Right lobe of liver (tissue), 6 donors: Measurements from ENCODE around the gene TTLL12. TPM values are rescaled to one million over a fixed set of nuclear protein-coding genes. Genes with fewer than 3 reads are reported as not detected.

ENCODE experiments used
- ATAC-seq, 4 donors: fragments of 200-7000 bp; cut with Tn5 transposase; one replicate each; pipeline ENCODE4 v1.9.1; 2020; ENCODE audit warnings: mild to moderate bottlenecking in 4 of 4, moderate library complexity in 4 of 4
- DNase-seq, 3 donors: peaks; one replicate each; pipeline ENCODE4 v3.0.0-alpha.2; 2020
- H3K27ac ChIP-seq, 3 donors: fragments of 200-600 bp; one replicate each; pipeline ENCODE4 v1.8.0; 2022
- H3K27me3 ChIP-seq, 2 donors: fragments of 200-600 bp; one replicate each; pipeline ENCODE4 v1.8.0; 2022
- H3K36me3 ChIP-seq, 4 donors: fragments of 200-600 bp; sonication (generic) in 1 of 4; one replicate each; pipeline versions ENCODE4 v1.5.1 to v1.8.0; 2017 to 2022; ENCODE audit warnings: control low read depth in 1 of 4
- H3K4me1 ChIP-seq, 4 donors: fragments of 200-600 bp; sonication (generic) in 1 of 4; one replicate each; pipeline versions ENCODE4 v1.5.1 to v1.8.0; 2017 to 2022; ENCODE audit warnings: control low read depth in 1 of 4
- H3K4me3 ChIP-seq, 3 donors: fragments of 200-600 bp; one replicate each; pipeline ENCODE4 v1.8.0; 2022
- H3K9me3 ChIP-seq, 4 donors: fragments of 200-600 bp; sonication (generic) in 1 of 4; one replicate each; pipeline versions ENCODE4 v1.5.1 to v1.8.0; 2017 to 2022; ENCODE audit warnings: control low read depth in 1 of 4
- CTCF ChIP-seq, 4 donors: fragments of 200-600 bp in 3 of 4; fragments of 450-650 bp in 1 of 4; IDR thresholded peaks; one replicate each; pipeline versions ENCODE4 v1.5.1 to v1.8.0; 2016 to 2022; ENCODE audit warnings: antibody characterized with exemption in 4 of 4, mild to moderate bottlenecking in 2 of 4
- POLR2A ChIP-seq: fragments of 450-650 bp; IDR thresholded peaks from one replicate; pipeline ENCODE4 v1.6.1; 2017; ENCODE audit warnings: antibody characterized with exemption, mild to moderate bottlenecking
- WGBS: methylation state at CpG from one replicate; pipeline ENCODE4 v1.1.6; 2018; ENCODE audit warnings: low coverage, low lambda C conversion rate; ENCODE audit not compliant: insufficient coverage; ENCODE audit errors: missing lambda C conversion rate; 5-methylcytosine and 5-hydroxymethylcytosine counted together
- intact Hi-C, 2 donors: fragments of 100-400 bp; cut with DNase I; formaldehyde crosslinking; loops; one replicate each; pipeline versions ENCODE4 v1.11.2 to v1.14.1; 2022
- total RNA-seq, 6 experiments: library from RNA; depleted of rRNA in 2 of 6; stranded (reverse); fragments of >200 nt in 2 of 6; fragmentation: NEBNext Ultra II Directional in 3 of 6; extraction: Animal tissue kit (Norgen Biotek cat#: 25700) in 3 of 6; gene quantifications; one replicate each; pipeline versions ENCODE4 v1.1.0 to v1.2.4, GENCODE V29; 2016 to 2023
- donor health status: DM: no; HTN: yes; CAD: no.
- donor health status: DM: no; HTN: no; CAD: no.
- donor health status: DM: no; HTN: no; CAD: no.
- donor health status: DM: no; HTN: yes; CAD: no.
- donor health status: DM: no; HTN: yes; CAD: no.

The TTLL12 gene
- total RNA-seq, 6 experiments from 2014 or later, result 18.6 to 43.5 (median 24.4) TPM

DNA sequence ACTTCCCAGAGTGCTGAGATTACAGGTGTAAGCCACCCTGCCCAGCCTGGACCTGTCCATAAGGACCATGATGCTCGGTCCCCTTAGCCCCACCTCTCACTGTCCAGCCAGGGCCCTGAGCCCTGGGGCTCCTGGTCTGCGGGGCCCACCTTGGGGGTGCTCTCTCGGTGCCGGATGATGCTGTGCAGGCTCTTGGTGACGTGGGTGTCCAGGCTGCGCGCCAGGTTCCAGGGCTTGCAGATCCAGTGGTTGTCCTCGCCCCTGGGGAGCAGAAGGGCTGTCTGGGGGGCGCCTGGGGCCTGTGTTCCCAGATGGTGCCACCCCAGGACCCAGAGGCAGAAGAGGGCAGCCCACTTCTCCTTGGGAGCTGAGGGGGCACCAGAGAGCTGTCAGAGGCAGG, 13.4 kb downstream of the TTLL12 start:
- no peak for ATAC-seq
- Histone ChIP-seq H3K4me1 (no peaks in the 10 kb centered on the region), H3K9me3 (no peaks in the 10 kb centered on the region), H3K27me3 (no peaks in the 10 kb centered on the region), H3K4me3 (no peak overlapping the region), H3K27ac (no peak overlapping the region), H3K36me3 (peaks cover 0 to 54% (median 9%) of the 10 kb centered on the region in 4 donors)
- TF ChIP-seq POLR2A, result no peak
- no peak for TF ChIP-seq CTCF (IDR thresholded peaks at IDR 0.05)
- no peak for DNase-seq
- intact Hi-C loops, result no loop called here
- WGBS, result 100% methylated on average over 4 of the region's 9 CpGs

DNA sequence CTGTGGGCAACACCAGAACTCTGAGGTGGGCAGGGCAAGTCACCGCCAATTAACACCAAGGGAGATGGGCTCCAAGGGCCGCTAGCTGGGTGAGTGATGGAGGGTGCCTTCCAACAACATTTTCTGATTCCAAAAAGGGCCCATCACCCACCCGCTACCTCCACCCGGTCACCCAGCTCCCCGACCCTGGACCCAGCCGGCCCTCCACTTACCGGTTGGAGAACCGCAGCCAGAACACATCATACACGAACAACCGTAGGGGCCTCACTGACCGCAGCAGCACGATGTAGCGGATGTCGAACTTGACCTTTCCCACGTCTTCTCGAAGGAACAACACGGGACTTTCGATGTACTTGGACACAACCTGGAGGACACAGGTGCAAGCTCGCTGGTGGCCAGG, 14.7 kb downstream of the TTLL12 start:
- DNase-seq, result no peak
- ATAC-seq, result no peak
- Histone ChIP-seq H3K4me1 (no peaks in the 10 kb centered on the region), H3K36me3 (peaks cover 0 to 50% (median 8%) of the 10 kb centered on the region in 4 donors), H3K9me3 (no peaks in the 10 kb centered on the region), H3K4me3 (no peak overlapping the region), H3K27ac (no peak overlapping the region), H3K27me3 (no peaks in the 10 kb centered on the region)
- intact Hi-C loops, result no loop called here
- 100% methylated on average over 5 of the region's 19 CpGs for WGBS
- TF ChIP-seq POLR2A (no peak), CTCF (IDR thresholded peaks at IDR 0.05) (no peak)

DNA sequence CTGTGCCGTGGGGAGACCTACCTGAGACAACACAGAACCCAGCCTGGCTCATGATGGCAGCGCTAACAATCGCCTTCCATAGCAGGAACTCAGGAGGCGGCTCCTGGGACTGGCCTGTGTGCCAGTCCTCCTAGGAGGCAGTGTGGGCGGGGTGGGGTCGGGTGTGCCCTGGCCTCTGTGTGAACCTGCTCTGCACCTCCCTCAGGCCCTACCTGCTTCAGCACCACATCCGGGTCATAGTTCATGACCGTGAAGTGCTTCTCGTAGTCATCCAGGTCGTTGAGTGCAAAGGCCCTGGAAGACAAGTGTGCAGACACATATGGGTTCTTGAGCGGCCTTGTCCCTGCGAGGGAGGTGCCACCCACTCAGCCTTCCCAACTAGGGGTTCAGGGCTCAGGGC, 15.3 kb downstream of the TTLL12 start:
- intact Hi-C loops, result no loop called here
- no peaks in the 10 kb centered on the region for H3K9me3 ChIP-seq
- no peak for ATAC-seq
- H3K27ac ChIP-seq, result no peak overlapping the region
- no peak for DNase-seq
- H3K4me3 ChIP-seq, result no peak overlapping the region
- TF ChIP-seq POLR2A (no peak), CTCF (IDR thresholded peaks at IDR 0.05) (no peak)
- no peaks in the 10 kb centered on the region for H3K4me1 ChIP-seq
- WGBS, result no CpG with 5 or more reads among the region's 12 CpGs
- H3K36me3 ChIP-seq, result peaks cover 0 to 50% (median 8%) of the 10 kb centered on the region in 4 donors
- H3K27me3 ChIP-seq, result no peaks in the 10 kb centered on the region

DNA sequence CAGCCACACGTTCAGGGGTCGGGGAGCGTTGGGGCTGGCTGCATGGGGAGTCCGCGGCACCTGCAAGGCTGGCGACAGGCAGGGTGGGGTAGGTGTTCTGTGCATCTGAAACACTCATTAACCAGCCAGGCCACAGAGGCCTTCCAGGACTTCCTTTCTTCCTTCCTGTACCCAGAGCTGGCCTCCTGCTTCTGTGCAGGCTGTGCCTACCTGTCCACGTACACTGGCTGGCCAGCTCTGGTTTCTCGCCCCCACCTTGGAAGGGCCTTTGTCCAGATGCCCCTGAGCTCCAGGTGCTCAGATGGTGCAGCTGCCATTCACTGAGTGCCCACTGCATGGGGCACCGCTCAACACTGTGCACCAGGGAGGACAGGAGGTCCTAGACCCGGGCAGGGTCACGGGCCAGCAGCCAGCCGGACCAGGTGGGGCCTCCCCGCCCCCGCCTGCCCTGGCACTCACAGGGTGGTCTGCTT, 15.9 kb downstream of the TTLL12 start:
- DNase-seq, result no peak
- Histone ChIP-seq H3K27me3 (no peaks in the 10 kb centered on the region), H3K36me3 (peaks cover 0 to 50% (median 8%) of the 10 kb centered on the region in 4 donors), H3K27ac (no peak overlapping the region), H3K4me1 (no peaks in the 10 kb centered on the region), H3K9me3 (no peaks in the 10 kb centered on the region), H3K4me3 (no peak overlapping the region)
- TF ChIP-seq CTCF (IDR thresholded peaks at IDR 0.05) (no peak), POLR2A (no peak)
- ATAC-seq, result no peak
- intact Hi-C loops, result no loop called here
- 40% methylated on average over 1 of the region's 14 CpGs for WGBS

- H3K36me3 ChIP-seq, result peaks cover 0 to 41% (median 6%) of the 10 kb centered on the region in 4 donors
- ATAC-seq (no peak), DNase-seq (no peak)
- H3K27ac ChIP-seq, result no peak overlapping the region
- H3K4me3 ChIP-seq, result no peak overlapping the region
- H3K9me3 ChIP-seq, result no peaks in the 10 kb centered on the region
- intact Hi-C loops, result no loop called here
- H3K4me1 ChIP-seq, result no peaks in the 10 kb centered on the region
- WGBS, result no CpG with 5 or more reads among the region's 9 CpGs
- H3K27me3 ChIP-seq, result no peaks in the 10 kb centered on the region
- TF ChIP-seq CTCF (IDR thresholded peaks at IDR 0.05), result no peak
- no peak for TF ChIP-seq POLR2A
Observed at GRCh38 chr22:43170131-43170480, 16.8 kb downstream of the TTLL12 start.
